Measurements from ENCODE around the gene PM20D1. TPM values are rescaled to one million over a fixed set of nuclear protein-coding genes. Genes with fewer than 3 reads are reported as not detected.
"Not testable (repeated sequence)": the region's sequence is repeated elsewhere in the genome, so short reads cannot be mapped to it uniquely, and the experiment has no call there.

PM20D1 gene
- total RNA-seq, 2 experiments from 2014 or later: 0.34 to 0.58 TPM

GRCh38 chr1:205837382-205837970 lies 12.5 kb downstream of the PM20D1 start:
- ChIA-PET POLR2A (interaction anchor here (0.9 kb wide), 1 partner anchor 132 kb away, joined by 3 read pairs; no protein-coding TSS in a partner anchor), CTCF (interaction anchor here (1.7 kb wide), 1 partner anchor 12 kb away, joined by 5 read pairs; the partner anchor contains the start of gene PM20D1)
- no peak for ATAC-seq
- no peaks in the 10 kb centered on the region for H3K36me3 Mint-ChIP-seq (ENCODE audit: low read depth)
- intact Hi-C loops (cut with DNase I, micrococcal nuclease): no loop called here
- H3K27ac Mint-ChIP-seq: no peak overlapping the region
- H3K9me3 Mint-ChIP-seq (ENCODE audit: low read depth): no peaks in the 10 kb centered on the region
- no peak for DNase-seq
- no peaks in the 10 kb centered on the region for H3K27me3 Mint-ChIP-seq
- no peak overlapping the region for H3K4me3 Mint-ChIP-seq
- H3K4me1 Mint-ChIP-seq: no peaks in the 10 kb centered on the region

DNA sequence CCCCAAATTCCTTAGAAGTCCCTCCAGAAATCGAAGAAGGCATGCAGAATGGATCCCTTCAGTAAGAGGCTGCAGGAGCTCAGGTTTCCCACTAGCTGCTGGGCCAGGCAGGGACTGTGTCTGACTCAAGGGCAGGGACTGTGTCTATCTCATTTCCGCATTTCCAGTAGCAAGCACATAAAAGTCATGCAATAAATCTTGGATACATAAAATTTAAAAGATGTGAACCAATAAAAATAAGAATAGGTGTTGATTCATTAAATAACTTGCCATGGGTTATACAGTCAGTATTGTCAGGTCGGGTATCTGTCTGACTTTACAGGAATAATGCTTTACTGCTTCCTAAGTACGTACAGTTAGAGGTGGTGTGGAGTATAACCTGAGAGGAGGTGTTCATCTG lies 15.2 kb downstream of the PM20D1 start:
- no peaks in the 10 kb centered on the region for H3K9me3 Mint-ChIP-seq (ENCODE audit: low read depth)
- H3K27ac Mint-ChIP-seq: no peak overlapping the region
- intact Hi-C loops (cut with DNase I, micrococcal nuclease): no loop called here
- no peaks in the 10 kb centered on the region for H3K36me3 Mint-ChIP-seq (ENCODE audit: low read depth)
- ChIA-PET CTCF (no interaction called here), POLR2A (interaction anchor here (0.6 kb wide), 1 partner anchor 32 kb away, joined by 3 read pairs; no protein-coding TSS in a partner anchor)
- DNase-seq (no peak), ATAC-seq (no peak)
- no peaks in the 10 kb centered on the region for H3K27me3 Mint-ChIP-seq
- H3K4me1 Mint-ChIP-seq: no peaks in the 10 kb centered on the region
- H3K4me3 Mint-ChIP-seq: no peak overlapping the region

GRCh38 chr1:205832326-205832751 lies 17.6 kb downstream of the PM20D1 start:
- Mint-ChIP-seq H3K27me3 (no peaks in the 10 kb centered on the region), H3K36me3 (ENCODE audit: low read depth) (no peaks in the 10 kb centered on the region), H3K4me3 (no peak overlapping the region), H3K9me3 (ENCODE audit: low read depth) (no peaks in the 10 kb centered on the region), H3K27ac (no peak overlapping the region), H3K4me1 (no peaks in the 10 kb centered on the region)
- ATAC-seq: no peak
- CTCF ChIA-PET: interaction anchor here (0.7 kb wide), 2 partner anchors 16 to 17 kb away, joined by 3 to 4 read pairs; no protein-coding TSS in a partner anchor
- intact Hi-C loops (cut with DNase I, micrococcal nuclease): no loop called here
- POLR2A ChIA-PET: no interaction called here
- no peak for DNase-seq

DNA sequence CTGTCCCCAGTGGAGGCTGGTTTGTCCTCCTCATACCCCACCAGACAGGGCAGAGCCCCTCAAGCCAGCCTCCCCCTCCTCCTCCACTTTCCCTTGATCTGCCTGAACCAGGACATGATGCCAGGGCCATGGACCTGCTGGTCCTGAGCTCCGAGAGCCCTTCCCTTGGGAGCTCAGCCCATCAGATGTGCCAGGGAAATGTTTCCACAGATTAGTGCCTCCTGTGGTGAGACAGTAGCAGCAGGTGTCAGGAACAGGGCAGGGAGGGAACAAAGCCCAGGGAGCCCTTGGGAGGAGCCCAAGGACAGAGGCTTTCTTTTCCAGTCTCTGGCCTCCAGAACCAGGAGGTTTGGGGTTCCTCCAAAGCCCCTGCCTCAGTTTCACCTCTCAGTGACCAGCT lies 22.3 kb downstream of the PM20D1 start:
- no peak overlapping the region for H3K4me3 Mint-ChIP-seq
- ChIA-PET POLR2A (no interaction called here), CTCF (interaction anchor here (0.6 to 1.4 kb wide), 6 partner anchors 11 to 440 kb away, joined by 3 to 4 read pairs (median 4); no protein-coding TSS in a partner anchor)
- intact Hi-C loops (cut with DNase I, micrococcal nuclease): no loop called here
- no peaks in the 10 kb centered on the region for H3K36me3 Mint-ChIP-seq (ENCODE audit: low read depth)
- H3K4me1 Mint-ChIP-seq: peaks cover 20% of the 10 kb centered on the region
- no peak overlapping the region for H3K27ac Mint-ChIP-seq
- DNase-seq (no peak), ATAC-seq (no peak)
- no peaks in the 10 kb centered on the region for H3K27me3 Mint-ChIP-seq
- peaks cover 4% of the 10 kb centered on the region for H3K9me3 Mint-ChIP-seq (ENCODE audit: low read depth)

DNA sequence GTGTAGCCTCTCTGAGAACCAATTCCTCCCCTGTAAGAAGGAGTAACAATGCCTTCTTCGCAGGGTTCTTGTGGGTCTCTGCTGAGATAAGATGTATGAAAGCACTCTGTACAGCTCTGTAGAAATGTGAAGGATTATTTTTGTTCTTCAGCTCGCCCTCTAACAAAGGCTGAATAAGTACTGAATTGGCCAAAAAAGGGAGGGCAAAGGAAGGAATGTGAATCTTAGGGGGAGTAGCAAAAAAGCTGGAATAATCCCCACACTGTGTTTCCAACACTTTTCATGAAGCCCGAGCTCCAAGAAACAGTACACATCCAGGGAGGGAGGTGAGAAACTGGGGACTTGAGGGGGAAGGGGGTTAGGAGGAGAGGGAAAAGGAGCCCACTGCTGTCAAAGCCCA lies 22.9 kb downstream of the PM20D1 start:
- Mint-ChIP-seq H3K27me3 (no peaks in the 10 kb centered on the region), H3K36me3 (ENCODE audit: low read depth) (no peaks in the 10 kb centered on the region), H3K9me3 (ENCODE audit: low read depth) (peaks cover 4% of the 10 kb centered on the region), H3K4me3 (no peak overlapping the region), H3K4me1 (peaks cover 20% of the 10 kb centered on the region), H3K27ac (no peak overlapping the region)
- ChIA-PET POLR2A (interaction anchor here (0.8 kb wide), 1 partner anchor 17 kb away, joined by 4 read pairs; no protein-coding TSS in a partner anchor), CTCF (interaction anchor here (0.6 to 1.4 kb wide), 4 partner anchors 44 to 150 kb away, joined by 4 to 5 read pairs (median 4); no protein-coding TSS in a partner anchor)
- intact Hi-C loops (cut with DNase I, micrococcal nuclease): no loop called here
- no peak for DNase-seq
- no peak for ATAC-seq

GRCh38 chr1:205826016-205826806 lies 23.7 kb downstream of the PM20D1 start:
- peaks cover 4% of the 10 kb centered on the region for H3K9me3 Mint-ChIP-seq (ENCODE audit: low read depth)
- H3K4me3 Mint-ChIP-seq: no peak overlapping the region
- DNase-seq (no peak), ATAC-seq (peak; percentile 60)
- H3K27ac Mint-ChIP-seq: no peak overlapping the region
- POLR2A ChIA-PET: interaction anchor here (0.8 kb wide), 1 partner anchor 16 kb away, joined by 4 read pairs; no protein-coding TSS in a partner anchor
- H3K36me3 Mint-ChIP-seq (ENCODE audit: low read depth): no peaks in the 10 kb centered on the region
- H3K27me3 Mint-ChIP-seq: no peaks in the 10 kb centered on the region
- intact Hi-C loops (cut with DNase I, micrococcal nuclease): no loop called here
- CTCF ChIA-PET: interaction anchor here (0.6 to 1.2 kb wide), 3 partner anchors 54 to 167 kb away, joined by 3 to 5 read pairs (median 3); no protein-coding TSS in a partner anchor
- H3K4me1 Mint-ChIP-seq: peaks cover 20% of the 10 kb centered on the region

- no peak overlapping the region for H3K4me3 Mint-ChIP-seq
- no peak for DNase-seq
- no peaks in the 10 kb centered on the region for H3K27me3 Mint-ChIP-seq
- H3K4me1 Mint-ChIP-seq: peaks cover 20% of the 10 kb centered on the region
- POLR2A ChIA-PET: no interaction called here
- CTCF ChIA-PET: interaction anchor here (0.7 to 1.2 kb wide), 2 partner anchors 115 to 165 kb away, joined by 3 read pairs; no protein-coding TSS in a partner anchor
- no peaks in the 10 kb centered on the region for H3K36me3 Mint-ChIP-seq (ENCODE audit: low read depth)
- H3K9me3 Mint-ChIP-seq (ENCODE audit: low read depth): peaks cover 4% of the 10 kb centered on the region
- intact Hi-C loops (cut with DNase I, micrococcal nuclease): no loop called here
- no peak overlapping the region for H3K27ac Mint-ChIP-seq
- peak; percentile 51 for ATAC-seq
These were observed 25.8 kb downstream of the PM20D1 start for GRCh38 chr1:205824180-205824579.

- peaks cover 20% of the 10 kb centered on the region for H3K4me1 Mint-ChIP-seq
- H3K36me3 Mint-ChIP-seq (ENCODE audit: low read depth); POLR2A ChIA-PET; intact Hi-C loops (cut with DNase I, micrococcal nuclease); H3K27me3 Mint-ChIP-seq; CTCF ChIA-PET; DNase-seq; H3K4me3 Mint-ChIP-seq; H3K9me3 Mint-ChIP-seq (ENCODE audit: low read depth); H3K27ac Mint-ChIP-seq: not testable (repeated sequence)
- peak; percentile 30 for ATAC-seq
These were observed 26.7 kb downstream of the PM20D1 start for GRCh38 chr1:205823260-205823659.

DNA sequence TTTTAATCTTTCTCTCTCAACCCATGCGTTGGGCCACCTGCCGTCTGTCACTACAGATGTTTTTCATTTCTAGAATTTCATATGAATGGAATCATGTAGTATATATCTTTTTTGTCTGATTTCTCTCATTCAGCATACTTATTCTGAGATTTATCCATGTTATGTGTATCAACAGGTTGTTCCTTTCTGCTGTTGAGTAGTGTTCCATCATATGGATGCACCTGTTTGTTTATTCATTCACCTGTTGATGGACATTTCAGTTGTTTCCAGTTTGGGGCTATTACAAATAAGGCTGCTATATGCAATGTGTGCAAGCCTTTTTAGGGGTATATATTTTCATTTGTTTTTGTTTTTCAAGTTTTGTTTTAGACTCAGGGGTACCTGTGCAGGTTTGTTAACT lies 27.5 kb downstream of the PM20D1 start:
- CTCF ChIA-PET: no interaction called here
- no peak overlapping the region for H3K4me3 Mint-ChIP-seq
- intact Hi-C loops (cut with DNase I, micrococcal nuclease): no loop called here
- H3K9me3 Mint-ChIP-seq (ENCODE audit: low read depth): peaks cover 4% of the 10 kb centered on the region
- ATAC-seq: no peak
- no peak for DNase-seq
- no peaks in the 10 kb centered on the region for H3K36me3 Mint-ChIP-seq (ENCODE audit: low read depth)
- no peaks in the 10 kb centered on the region for H3K27me3 Mint-ChIP-seq
- no peak overlapping the region for H3K27ac Mint-ChIP-seq
- POLR2A ChIA-PET: no interaction called here
- H3K4me1 Mint-ChIP-seq: peaks cover 20% of the 10 kb centered on the region

DNA sequence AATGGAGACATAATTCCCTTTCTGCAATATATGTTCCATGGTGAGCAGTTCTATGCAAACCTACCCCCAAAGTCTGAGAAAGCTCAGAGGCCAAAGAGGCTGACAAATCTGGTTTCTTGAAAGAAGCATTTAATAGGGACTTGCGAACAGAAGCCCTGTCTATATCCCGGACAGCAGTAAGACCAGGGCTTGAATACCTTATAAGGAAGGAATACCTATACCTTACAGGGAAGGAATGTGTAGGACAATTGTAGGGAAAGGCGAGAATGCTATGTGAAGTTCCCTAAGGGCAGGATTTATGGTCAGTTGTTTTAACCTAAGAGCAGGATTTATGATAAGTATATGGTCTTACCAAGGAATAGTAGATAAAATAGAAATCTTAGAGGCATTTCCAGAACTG lies 31.9 kb downstream of the PM20D1 start:
- ATAC-seq (no peak), DNase-seq (no peak)
- no peaks in the 10 kb centered on the region for H3K36me3 Mint-ChIP-seq (ENCODE audit: low read depth)
- H3K4me1 Mint-ChIP-seq: peaks cover 10% of the 10 kb centered on the region
- no peaks in the 10 kb centered on the region for H3K27me3 Mint-ChIP-seq
- ChIA-PET CTCF (interaction anchor here (0.6 kb wide), 1 partner anchor 41 kb away, joined by 3 read pairs; no protein-coding TSS in a partner anchor), POLR2A (no interaction called here)
- no peaks in the 10 kb centered on the region for H3K9me3 Mint-ChIP-seq (ENCODE audit: low read depth)
- intact Hi-C loops (cut with DNase I, micrococcal nuclease): no loop called here
- H3K27ac Mint-ChIP-seq: no peak overlapping the region
- H3K4me3 Mint-ChIP-seq: no peak overlapping the region

DNA sequence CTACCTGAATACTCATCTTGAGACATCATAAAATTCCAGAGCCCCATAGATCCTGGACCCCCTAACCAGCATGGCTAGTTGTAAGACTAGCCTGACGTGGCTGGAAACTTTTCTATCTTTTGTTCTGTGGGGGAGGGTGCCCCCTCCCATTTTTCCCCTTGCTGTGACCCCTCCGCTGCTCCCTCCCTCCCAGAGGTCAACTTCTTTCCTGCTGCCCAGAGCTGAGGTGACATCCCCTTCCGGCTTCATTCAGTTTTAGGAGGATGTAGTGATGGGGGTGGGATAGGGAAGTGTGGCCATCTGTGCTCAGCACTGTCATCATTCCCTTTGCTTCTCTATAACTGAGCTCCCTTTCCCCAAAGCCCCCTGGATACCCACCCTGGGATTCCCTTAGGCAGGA lies 32.6 kb downstream of the PM20D1 start:
- H3K4me3 Mint-ChIP-seq: no peak overlapping the region
- no peaks in the 10 kb centered on the region for H3K9me3 Mint-ChIP-seq (ENCODE audit: low read depth)
- DNase-seq (no peak), ATAC-seq (no peak)
- H3K27ac Mint-ChIP-seq: no peak overlapping the region
- peaks cover 8% of the 10 kb centered on the region for H3K4me1 Mint-ChIP-seq
- intact Hi-C loops (cut with DNase I, micrococcal nuclease): no loop called here
- H3K27me3 Mint-ChIP-seq: no peaks in the 10 kb centered on the region
- ChIA-PET CTCF (interaction anchor here (1.3 kb wide), 1 partner anchor 11 kb away, joined by 4 read pairs; no protein-coding TSS in a partner anchor), POLR2A (no interaction called here)
- no peaks in the 10 kb centered on the region for H3K36me3 Mint-ChIP-seq (ENCODE audit: low read depth)
